Muscle of back (tissue), 11 donors: Measurements from ENCODE around the gene EDN1. TPM values are rescaled to one million over a fixed set of nuclear protein-coding genes. Genes with fewer than 3 reads are reported as not detected.

Experiments
- DNase-seq, 3 donors: peaks; one replicate each; pipeline versions ENCODE4 v3.0.0 to v3.0.0-alpha.2; 2013
- polyA plus RNA-seq, 10 donors: library from polyadenylated mRNA; unstranded; fragments of 120-200 nt; gene quantifications; one replicate each; pipeline ENCODE4 v1.2.1, GENCODE V29; 2013; ENCODE audit not compliant: insufficient read length in 10 of 10

Gene EDN1
- polyA plus RNA-seq, 10 donors = 2.7 to 4.8 (median 3.1) TPM

DNA sequence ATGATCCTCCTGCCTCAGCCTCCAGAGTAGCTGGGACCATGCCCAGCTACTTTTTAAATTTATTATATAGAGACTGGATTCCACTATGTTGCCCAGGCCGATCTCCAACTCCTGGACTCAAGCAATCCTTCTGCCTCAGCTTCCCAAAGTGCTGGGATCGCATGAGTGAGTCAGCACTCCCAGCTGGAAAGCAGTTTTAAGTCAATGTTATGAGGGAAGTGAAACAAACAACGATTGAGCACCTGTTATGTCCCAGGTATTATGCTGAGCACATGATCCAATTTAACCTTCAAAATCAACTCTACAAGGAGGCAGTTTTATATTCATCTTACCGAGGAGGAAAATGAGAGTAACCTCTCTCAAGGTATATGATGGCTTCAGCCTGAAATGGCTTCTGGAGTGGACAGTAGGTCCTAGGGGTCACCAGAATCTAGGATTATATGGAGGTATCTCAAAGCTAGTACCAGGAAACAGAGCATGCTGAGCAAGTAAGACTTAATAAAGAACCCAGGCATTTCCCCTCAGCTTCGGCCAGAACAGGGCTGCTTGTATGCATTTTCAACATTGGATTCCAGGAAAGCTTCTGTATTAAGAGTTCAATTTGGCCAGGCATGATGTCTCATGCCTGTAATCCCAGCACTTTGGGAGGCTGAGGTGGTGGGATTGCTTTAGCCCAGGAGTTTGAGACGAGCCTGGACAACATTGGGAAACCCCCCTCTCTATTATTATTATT is 55.0 kb downstream of the EDN1 start:
- no peak for DNase-seq

DNA sequence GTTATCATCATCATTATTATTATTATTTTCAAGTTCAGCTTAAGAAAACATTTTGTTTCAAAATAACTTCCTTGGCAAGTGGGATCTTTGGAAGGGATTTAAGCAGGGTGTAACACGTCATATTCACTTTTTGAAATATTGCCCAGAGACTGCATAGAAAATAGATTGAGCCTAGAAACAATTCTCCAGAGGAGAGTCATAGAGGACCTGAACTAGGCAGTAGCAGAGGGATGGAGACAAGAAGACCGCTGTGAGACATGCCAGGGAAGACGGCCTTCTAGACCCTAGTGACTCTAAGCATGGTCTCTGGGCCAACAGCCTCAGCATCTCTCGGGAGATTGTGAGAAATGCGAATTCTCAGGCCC is 55.5 kb downstream of the EDN1 start:
- peak in 1 of 3 donors; percentile 24 for DNase-seq
